Stimulated activated CD4-positive, alpha-beta T cell treated with anti-CD3 and anti-CD28 coated beads, Interleukin-2, amount 100 ng/mL, for 24 hours (primary cell): ENCODE data around the gene RPRD2.
"Not testable (repeated sequence)": the region's sequence is repeated elsewhere in the genome, so short reads cannot be mapped to it uniquely, and the experiment has no call there.

ENCODE experiments used
- DNase-seq, 2 donors: peaks; one replicate each; pipeline ENCODE4 v3.0.0-alpha.2; 2020

Gene RPRD2

DNA sequence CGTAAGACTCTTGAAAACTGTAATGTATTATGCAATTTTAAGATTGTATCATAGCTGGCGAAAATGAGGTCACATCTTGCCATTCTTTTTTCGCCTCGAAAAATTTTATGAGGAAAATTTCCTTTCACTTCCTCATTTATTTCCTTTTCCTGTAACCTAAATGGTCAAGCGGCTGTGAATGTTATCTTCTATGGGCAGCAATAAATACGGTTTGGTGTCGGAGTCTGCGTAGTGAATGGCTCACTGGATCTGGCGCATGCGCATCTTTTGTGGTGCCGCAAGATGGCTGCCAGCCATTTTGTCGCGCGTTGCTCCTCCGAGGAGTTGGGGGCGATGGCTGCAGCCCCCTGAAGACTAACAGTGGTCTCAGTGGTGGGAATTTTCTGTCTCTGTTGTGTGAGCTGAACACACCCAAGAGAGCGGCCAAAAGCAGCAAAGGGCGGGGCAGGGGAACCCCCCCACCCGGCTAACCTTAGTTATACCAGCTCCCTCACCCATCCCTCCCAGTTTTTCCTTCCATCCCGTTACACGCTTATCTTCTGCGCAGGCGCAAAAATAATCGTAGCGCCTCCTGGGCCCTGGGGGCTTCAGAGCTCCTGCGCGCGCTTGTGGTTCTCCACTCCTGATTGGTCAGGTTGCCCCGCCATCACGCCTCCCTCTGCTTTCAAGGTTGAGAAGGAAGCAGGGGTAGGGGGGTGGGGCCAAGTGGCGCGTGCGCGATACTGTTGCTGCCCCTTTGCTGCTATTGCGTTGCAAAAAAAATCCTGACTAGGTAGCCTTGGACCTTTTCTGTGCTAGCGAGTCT lies at the start of gene RPRD2:
Gene RPRD2, plus strand, starts transcription at position 722 of the 805 bp plus-strand sequence. CDS start 568 bp downstream, outside the sequence.
- DNase-seq, result peak; percentile 98 to 99

- DNase-seq, result not testable (repeated sequence)
These were observed 49.3 kb upstream of the RPRD2 start for GRCh38 chr1:150314691-150315090.

DNA sequence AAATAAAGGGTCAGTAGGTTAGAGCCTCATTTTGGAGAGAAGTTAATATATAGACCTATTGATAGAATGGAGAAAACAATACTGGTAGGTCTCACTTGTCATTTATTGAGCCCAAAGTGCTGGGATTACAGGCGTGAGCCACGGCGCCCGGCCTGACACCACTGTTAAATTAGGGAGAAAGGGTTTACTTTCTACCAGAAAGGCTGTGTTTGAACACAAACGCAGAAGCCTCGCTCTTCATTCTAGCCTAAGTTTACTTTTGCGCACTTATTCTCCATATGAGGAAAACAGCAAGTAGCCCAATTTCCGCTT lies 43.3 kb upstream of the RPRD2 start:
- DNase-seq, result peak in 1 of 2 donors; percentile 20

- no peak for DNase-seq
These were observed 42.2 kb upstream of the RPRD2 start for GRCh38 chr1:150321826-150322166.

- DNase-seq, result no peak
These were observed 41.6 kb upstream of the RPRD2 start for GRCh38 chr1:150322310-150322709.

GRCh38 chr1:150332651-150333290 lies 31.2 kb upstream of the RPRD2 start:
- DNase-seq, result no peak

GRCh38 chr1:150346316-150346715 lies 17.6 kb upstream of the RPRD2 start:
- no peak for DNase-seq

DNA sequence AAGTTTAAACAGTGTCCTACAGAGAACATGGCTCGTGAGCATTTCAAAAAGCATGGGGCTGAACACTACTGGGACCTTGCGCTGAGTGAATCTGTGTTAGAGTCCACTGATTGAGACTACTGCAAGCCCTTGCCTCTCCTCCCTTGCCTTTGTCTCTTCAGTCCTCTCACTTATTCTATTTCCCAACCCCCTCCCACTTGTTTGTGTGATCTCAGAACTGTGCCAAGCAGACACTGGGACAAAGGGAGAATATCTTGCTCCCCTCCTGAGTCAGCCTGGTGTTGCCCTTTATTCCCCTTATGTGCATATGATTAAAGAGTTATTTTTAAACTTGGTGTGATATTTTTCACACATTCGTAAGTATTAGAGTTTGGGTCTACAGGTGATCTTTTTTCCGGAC lies 11.1 kb upstream of the RPRD2 start:
- no peak for DNase-seq

DNA sequence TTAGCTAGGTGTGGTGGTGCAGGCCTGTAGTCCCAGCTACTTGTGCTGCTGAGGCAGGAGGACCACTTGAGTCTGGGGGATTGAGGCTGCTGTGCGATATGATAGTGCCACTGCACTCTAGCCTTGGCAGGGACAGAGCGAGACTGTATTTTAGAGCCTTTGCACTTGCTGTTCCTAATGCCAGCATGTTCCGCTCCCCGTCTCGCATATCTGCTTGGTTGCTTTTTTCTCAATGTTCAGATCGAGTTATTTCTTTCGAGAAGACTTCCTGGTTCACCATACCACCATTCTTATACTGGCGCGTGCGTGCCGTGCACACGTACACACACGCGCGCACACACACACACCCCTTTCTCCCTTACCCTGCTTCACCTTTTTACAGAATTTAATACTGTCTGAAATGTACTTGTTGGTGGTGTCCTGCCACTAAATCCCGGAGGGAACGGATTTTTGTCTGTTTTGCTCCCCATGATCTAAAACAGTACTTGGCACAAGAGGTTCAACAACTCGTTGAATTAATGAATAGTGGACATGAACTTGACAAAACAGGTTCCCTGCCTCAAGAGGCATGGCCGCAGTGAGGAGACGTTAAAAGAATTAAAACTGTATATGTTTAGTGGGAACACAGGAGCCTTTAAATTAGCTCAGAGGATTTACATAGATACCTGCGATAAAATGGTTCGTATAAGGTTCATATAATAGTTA lies 1.1 kb upstream of the RPRD2 start:
- DNase-seq, result peak in 1 of 2 donors; percentile 34

DNA sequence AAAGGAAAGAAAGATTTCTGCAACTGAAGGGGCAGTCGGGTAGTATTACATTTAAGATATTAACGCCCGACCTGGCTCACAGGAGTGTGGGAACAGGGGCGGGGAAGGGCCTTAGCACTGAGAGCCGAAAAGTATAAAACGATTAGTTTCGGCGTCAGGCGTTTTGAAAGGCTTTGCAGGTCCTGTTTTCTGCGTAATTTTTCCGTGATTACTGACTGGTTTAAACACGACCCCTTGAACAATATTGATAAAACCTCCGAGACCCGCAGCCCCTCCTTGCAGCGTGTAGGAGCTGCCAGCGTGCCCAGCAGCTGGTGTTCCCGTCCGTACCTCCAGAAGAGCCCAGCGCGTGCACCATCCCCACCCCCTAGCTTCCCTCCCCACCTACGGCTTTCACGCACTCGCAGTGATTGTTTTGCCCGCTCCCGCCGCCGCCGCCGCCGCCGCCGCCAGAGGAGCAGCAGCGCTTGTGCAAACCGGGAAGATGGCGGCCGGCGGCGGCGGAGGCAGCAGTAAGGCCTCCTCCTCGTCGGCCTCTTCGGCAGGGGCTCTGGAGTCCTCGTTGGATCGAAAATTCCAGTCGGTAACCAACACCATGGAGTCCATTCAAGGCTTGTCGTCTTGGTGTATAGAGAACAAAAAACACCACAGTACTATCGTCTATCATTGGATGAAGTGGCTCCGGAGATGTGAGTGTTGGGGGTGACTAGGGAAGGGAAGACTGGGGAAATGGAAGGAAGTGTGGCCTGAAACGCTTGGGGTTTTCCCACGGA lies 470 bp downstream of the RPRD2 start:
- peak; percentile 80 to 82 for DNase-seq

GRCh38 chr1:150365941-150366340 lies 2.0 kb downstream of the RPRD2 start:
- peak in 1 of 2 donors; percentile 10 for DNase-seq

- DNase-seq, result peak in 1 of 2 donors; percentile 17
These were observed 2.7 kb downstream of the RPRD2 start for GRCh38 chr1:150366416-150367296.

- DNase-seq, result no peak
These were observed 7.2 kb downstream of the RPRD2 start for GRCh38 chr1:150371110-150371509.

DNA sequence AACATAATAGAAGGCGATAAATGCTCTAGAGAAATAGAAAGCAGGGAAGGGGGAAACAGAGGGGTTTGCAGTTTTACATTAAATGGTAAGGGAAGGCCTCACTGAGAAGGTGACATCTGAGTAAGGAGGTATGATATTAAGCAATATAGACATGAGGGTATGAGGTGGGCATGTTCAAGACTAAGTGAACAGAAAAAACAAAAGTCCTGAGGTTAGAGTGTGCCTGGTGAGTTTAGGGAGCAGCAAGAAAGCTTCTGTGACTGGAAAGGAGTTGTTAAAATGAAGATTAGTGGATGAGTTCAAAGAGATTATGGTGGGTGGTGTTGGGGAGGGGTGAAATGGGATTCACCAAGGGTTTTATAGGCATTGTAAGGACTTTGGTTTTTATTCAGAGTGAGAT lies 8.6 kb downstream of the RPRD2 start:
- no peak for DNase-seq

GRCh38 chr1:150376110-150376509 lies 12.2 kb downstream of the RPRD2 start:
- no peak for DNase-seq

DNA sequence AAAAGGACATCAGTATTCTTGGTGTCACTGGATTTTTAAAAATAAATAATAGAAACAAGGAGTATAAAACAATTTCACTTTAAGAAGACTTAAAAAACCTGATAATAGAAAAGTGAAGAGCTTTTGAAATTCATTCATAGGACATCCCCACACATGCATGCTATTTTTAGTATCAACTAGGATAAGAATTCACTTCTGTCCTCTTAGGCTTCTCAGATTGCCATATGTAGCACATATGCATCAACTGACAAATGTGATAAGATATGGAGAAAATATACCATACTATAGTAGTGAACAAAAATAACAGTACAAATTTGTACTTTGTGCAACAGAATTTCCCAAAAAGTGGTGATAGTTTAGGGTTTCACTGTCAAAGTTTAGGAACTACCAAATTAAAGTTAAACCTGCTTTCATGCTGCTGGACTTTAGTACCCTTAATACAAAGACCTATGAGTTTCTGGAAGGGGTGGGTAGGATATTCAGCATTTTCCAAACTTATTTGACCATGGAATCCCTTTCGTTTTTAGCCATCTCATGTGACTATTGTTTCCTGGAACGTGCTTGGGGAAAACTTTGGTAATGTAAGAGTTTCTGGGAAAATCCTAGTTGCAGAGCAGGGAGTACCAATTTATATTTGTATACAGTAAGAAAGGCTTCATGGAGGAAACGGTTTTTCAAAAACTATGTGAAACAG lies 19.8 kb downstream of the RPRD2 start:
- DNase-seq, result no peak

DNA sequence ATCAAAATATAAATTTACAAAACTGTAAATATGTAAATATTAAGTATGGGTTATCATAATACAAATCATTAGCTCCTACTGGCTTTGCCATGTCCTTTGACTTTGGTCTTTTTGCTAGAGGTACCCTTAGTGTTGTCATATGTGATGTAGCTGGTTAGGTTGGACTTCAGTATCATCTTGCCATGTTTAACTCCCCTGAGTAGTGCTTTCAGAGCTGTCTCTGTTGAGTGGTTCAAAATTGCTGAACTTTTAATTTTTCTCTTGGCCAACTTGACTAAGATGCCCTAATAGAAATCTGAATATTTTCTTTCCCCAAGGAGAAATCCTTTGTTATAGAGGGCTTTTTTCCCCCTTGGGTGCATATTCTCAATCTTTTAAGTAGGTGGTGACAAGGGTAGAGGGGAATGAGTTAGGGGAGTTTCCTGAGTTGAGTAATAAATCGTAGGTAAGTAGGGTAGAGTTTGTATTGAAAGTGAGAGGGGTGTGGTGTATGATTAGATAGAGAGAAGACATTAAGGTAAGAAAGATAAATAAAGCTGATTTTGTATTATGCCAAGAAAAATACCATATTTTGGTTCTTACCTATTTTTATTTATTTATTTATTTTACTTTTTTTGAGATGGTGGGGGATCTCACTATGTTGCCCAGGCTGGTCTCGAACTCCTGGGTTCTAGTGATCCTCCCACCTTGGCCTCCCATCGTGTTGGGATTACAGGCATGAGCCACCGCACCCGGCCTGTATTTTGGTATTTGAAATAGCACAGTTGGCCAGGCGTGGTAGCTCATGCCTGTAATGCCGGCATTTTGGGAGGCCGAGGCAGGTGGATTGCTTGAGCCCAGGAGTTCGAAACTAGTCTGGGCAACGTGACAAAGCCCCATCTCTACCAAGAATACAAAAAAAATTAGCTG lies 21.8 kb downstream of the RPRD2 start:
- DNase-seq, result no peak

DNA sequence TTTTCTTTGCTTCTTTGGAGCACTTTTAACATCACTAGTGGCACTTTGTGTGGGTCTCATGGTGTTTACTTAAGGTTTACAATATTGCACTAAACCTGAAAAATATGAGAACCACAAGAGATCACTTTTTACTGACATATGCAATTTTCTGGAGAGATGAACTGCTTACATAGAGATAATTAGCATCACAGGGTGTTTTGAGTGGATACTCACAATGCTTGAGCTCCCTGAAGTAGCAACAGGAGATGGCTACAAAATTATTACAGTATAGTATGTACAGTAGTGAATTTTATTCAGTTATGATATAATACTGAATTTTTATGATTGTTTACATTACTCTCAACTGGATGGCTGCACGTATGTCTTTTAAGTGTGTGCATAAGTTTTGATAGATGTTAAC lies 22.6 kb downstream of the RPRD2 start:
- no peak for DNase-seq

- DNase-seq, result no peak
These were observed 23.3 kb downstream of the RPRD2 start for GRCh38 chr1:150387200-150387599.

- no peak for DNase-seq
These were observed 24.3 kb downstream of the RPRD2 start for GRCh38 chr1:150388241-150388640.
